Mucosa of descending colon (tissue), 3 donors: ENCODE results near the gene SLC23A1. TPM values are rescaled to one million over a fixed set of nuclear protein-coding genes. Genes with fewer than 3 reads are reported as not detected.
A peak's percentile ranks its signal among the peaks of the same experiment; 100 is the strongest.

Source experiments
- ATAC-seq: fragments of 200-7000 bp; cut with Tn5 transposase; one replicate; pipeline ENCODE4 v1.9.1; 2020; ENCODE audit warnings: mild to moderate bottlenecking, moderate library complexity
- DNase-seq, 3 donors: peaks; one replicate each; pipeline ENCODE4 v3.0.0-alpha.2; 2020
- H3K36me3 ChIP-seq: fragments of 200-600 bp; one replicate; pipeline ENCODE4 v1.8.0; 2021; ENCODE audit warnings: low read depth, mild to moderate bottlenecking
- H3K4me1 ChIP-seq: fragments of 200-600 bp; one replicate; pipeline ENCODE4 v1.8.0; 2021; ENCODE audit warnings: low read depth, mild to moderate bottlenecking
- H3K4me3 ChIP-seq: fragments of 200-600 bp; one replicate; pipeline ENCODE4 v1.8.0; 2021; ENCODE audit warnings: mild to moderate bottlenecking
- H3K9me3 ChIP-seq: fragments of 200-600 bp; one replicate; pipeline ENCODE4 v1.8.0; 2021; ENCODE audit warnings: mild to moderate bottlenecking
- CTCF ChIP-seq: fragments of 200-600 bp; IDR thresholded peaks from one replicate; pipeline ENCODE4 v1.8.0; 2022; ENCODE audit warnings: antibody characterized with exemption, mild to moderate bottlenecking
- intact Hi-C, 2 donors: fragments of 100-400 bp; cut with DNase I in 1 of 2; cut with micrococcal nuclease in 1 of 2; formaldehyde crosslinking; loops; one replicate each; pipeline versions ENCODE4 v1.11.0 to v1.11.1; 2022; cut with DNase I, micrococcal nuclease
- total RNA-seq, 3 donors: library from RNA; stranded (reverse); fragmentation: NEBNext Ultra II Directional in 2 of 3; extraction: Animal tissue kit (Norgen Biotek cat#: 25700) in 2 of 3; gene quantifications; one replicate each; pipeline versions ENCODE4 v1.2.1 to v1.2.4, GENCODE V29; 2021 to 2023
- donor health status: DM: no; HTN: no; CAD: no; lungs with moderate emphysema.
- donor health status: DM: no; HTN: no; CAD: no.
- donor health status: DM: no; HTN: yes; CAD: no.

Gene SLC23A1
- total RNA-seq, 3 donors from 2014 or later, result 2.5 to 9.0 (median 5.1) TPM

DNA sequence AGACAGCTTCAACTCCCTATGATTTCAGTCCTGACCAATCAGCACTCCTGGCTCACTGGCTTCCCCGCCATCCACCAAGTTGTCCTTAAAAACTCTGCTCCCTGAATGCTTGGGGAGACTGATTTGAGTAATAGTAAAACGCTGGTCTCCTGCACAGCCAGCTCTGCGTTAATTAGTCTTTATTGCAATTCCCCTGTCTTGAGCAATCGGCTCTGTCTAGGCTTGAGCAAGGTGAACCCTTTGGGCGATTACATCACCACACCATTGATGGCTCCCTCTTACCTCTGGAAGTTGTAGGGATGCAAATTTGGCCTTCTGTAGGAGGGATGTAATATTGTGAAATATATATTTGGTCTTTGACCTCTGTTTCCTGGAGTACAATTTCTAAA is 2.9 kb upstream of the SLC23A1 start:
- DNase-seq, result no peak
- ATAC-seq, result no peak
- Histone ChIP-seq H3K4me3 (no peak overlapping the region), H3K4me1 (peaks cover 58% of the 10 kb centered on the region), H3K9me3 (no peaks in the 10 kb centered on the region), H3K36me3 (no peaks in the 10 kb centered on the region)
- TF ChIP-seq CTCF, result no peak
- intact Hi-C loops, result no loop called here

GRCh38 chr5:139385061-139386049 is 2.3 kb upstream of the SLC23A1 start:
- no peak overlapping the region for H3K4me3 ChIP-seq
- H3K4me1 ChIP-seq, result peaks cover 53% of the 10 kb centered on the region
- peak; percentile 45 for ATAC-seq
- intact Hi-C loops, result no loop called here
- H3K9me3 ChIP-seq, result no peaks in the 10 kb centered on the region
- peak in 2 of 3 donors; percentile 59 to 66 for DNase-seq
- H3K36me3 ChIP-seq, result no peaks in the 10 kb centered on the region
- TF ChIP-seq CTCF, result peak; percentile 22

GRCh38 chr5:139384591-139385051 is 1.5 kb upstream of the SLC23A1 start:
- Histone ChIP-seq H3K4me1 (peaks cover 53% of the 10 kb centered on the region), H3K4me3 (no peak overlapping the region), H3K36me3 (no peaks in the 10 kb centered on the region), H3K9me3 (no peaks in the 10 kb centered on the region)
- no peak for TF ChIP-seq CTCF
- no peak for DNase-seq
- no peak for ATAC-seq
- intact Hi-C loops, result no loop called here

- DNase-seq, result peak in 1 of 3 donors; percentile 66
- TF ChIP-seq CTCF, result no peak
- ATAC-seq, result no peak
- H3K4me1 ChIP-seq, result peaks cover 50% of the 10 kb centered on the region
- H3K9me3 ChIP-seq, result no peaks in the 10 kb centered on the region
- H3K4me3 ChIP-seq, result no peak overlapping the region
- intact Hi-C loops, result no loop called here
- H3K36me3 ChIP-seq, result no peaks in the 10 kb centered on the region
These were observed 995 bp upstream of the SLC23A1 start for GRCh38 chr5:139383993-139384590.

DNA sequence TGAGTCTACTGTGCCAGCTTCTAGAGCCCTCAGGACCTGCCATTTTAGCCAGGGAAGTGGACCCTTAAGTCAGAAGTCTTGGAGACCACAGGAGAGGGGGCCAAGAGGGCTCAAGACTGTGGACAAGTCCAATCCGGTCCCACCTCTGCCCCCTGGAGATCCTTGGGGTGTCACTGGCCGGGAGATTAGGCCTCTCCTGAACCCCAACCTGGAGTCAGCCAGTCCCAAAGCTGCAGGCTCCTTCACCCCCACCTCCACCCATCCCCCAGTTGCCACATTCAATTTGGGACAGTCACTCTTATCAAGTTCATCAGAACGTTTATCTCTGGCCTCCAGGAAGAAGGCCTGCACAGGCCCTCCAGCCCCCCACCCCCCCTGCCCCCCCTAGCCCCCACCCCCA is 290 bp downstream of the SLC23A1 start:
- no peaks in the 10 kb centered on the region for H3K36me3 ChIP-seq
- ATAC-seq (no peak), DNase-seq (peak in 1 of 3 donors; percentile 52)
- no peak for TF ChIP-seq CTCF
- no peak overlapping the region for H3K4me3 ChIP-seq
- no peaks in the 10 kb centered on the region for H3K9me3 ChIP-seq
- H3K4me1 ChIP-seq, result peaks cover 40% of the 10 kb centered on the region
- intact Hi-C loops, result no loop called here
